Measurements from ENCODE around the gene BICDL1.

DNA sequence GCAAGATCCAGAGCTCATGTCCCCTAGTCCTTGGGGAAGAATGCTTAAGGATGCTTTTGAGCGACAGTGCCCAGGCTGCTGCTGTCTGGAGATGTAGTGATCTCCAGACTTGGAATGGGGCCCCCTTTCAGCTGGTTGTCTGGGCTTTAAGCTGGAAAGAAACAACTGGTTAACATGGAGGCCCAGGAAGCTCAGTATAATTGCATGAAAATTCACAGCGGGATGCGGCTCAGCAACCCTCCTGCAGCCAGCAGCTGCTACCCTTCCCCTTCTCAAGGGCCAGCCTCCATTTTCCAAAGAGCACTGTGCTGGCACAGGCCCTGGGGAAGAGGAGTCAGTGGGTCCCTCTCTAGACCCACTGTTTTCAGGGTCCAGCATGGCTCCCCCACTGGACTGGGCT, 101.2 kb downstream of the BICDL1 start:
- TF ChIP-seq, protein P1, sequence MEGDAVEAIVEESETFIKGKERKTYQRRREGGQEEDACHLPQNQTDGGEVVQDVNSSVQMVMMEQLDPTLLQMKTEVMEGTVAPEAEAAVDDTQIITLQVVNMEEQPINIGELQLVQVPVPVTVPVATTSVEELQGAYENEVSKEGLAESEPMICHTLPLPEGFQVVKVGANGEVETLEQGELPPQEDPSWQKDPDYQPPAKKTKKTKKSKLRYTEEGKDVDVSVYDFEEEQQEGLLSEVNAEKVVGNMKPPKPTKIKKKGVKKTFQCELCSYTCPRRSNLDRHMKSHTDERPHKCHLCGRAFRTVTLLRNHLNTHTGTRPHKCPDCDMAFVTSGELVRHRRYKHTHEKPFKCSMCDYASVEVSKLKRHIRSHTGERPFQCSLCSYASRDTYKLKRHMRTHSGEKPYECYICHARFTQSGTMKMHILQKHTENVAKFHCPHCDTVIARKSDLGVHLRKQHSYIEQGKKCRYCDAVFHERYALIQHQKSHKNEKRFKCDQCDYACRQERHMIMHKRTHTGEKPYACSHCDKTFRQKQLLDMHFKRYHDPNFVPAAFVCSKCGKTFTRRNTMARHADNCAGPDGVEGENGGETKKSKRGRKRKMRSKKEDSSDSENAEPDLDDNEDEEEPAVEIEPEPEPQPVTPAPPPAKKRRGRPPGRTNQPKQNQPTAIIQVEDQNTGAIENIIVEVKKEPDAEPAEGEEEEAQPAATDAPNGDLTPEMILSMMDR (IDR thresholded peaks at IDR 0.05) = no peak
- no peak for TF ChIP-seq POLR2A (IDR thresholded peaks at IDR 0.05)
